Measurements from ENCODE around the gene SLCO2B1. TPM values are rescaled to one million over a fixed set of nuclear protein-coding genes. Genes with fewer than 3 reads are reported as not detected.

SLCO2B1 gene
- total RNA-seq, 2 donors from 2014 or later, result 1.1 to 1.9 TPM

- H3K36me3 Mint-ChIP-seq (ENCODE audit: low read depth), result no peaks in the 10 kb centered on the region
- no peak overlapping the region for H3K27ac Mint-ChIP-seq
- WGBS, 2 experiments (ENCODE audit: insufficient coverage in 1 of 2, insufficient read length in 1 of 2), result 66 to 86% methylated on average over 1 to 2 of the region's 2 CpGs
Observed at GRCh38 chr11:75219869-75220268, 69.0 kb downstream of the SLCO2B1 start.

GRCh38 chr11:75223954-75224643 is 73.2 kb downstream of the SLCO2B1 start:
- 53 to 57% methylated on average over 3 to 5 of the region's 5 CpGs for WGBS, 2 experiments (ENCODE audit: insufficient coverage in 1 of 2, insufficient read length in 1 of 2)
- no peaks in the 10 kb centered on the region for H3K36me3 Mint-ChIP-seq (ENCODE audit: low read depth)
- no peak overlapping the region for H3K27ac Mint-ChIP-seq

More at GRCh38 chr11:75219869-75220268, 69.0 kb downstream of the SLCO2B1 start:
- no peak for DNase-seq
- H3K9ac ChIP-seq (ENCODE audit: extremely low read depth, low read length, poor library complexity, severe bottlenecking), result no peak overlapping the region
- no peaks in the 10 kb centered on the region for H3K4me1 ChIP-seq (ENCODE audit: control insufficient read depth, insufficient read depth, low read length)
- H3K36me3 ChIP-seq (ENCODE audit: control insufficient read depth, insufficient read depth, low read length), result no peaks in the 10 kb centered on the region
- Mint-ChIP-seq H3K4me3 (no peak overlapping the region), H3K9me3 (no peaks in the 10 kb centered on the region), H3K4me1 (no peaks in the 10 kb centered on the region), H3K27me3 (ENCODE audit: insufficient read depth) (peaks cover 39% of the 10 kb centered on the region)
- no peaks in the 10 kb centered on the region for H3K9me3 ChIP-seq (ENCODE audit: control insufficient read depth, low read length)
- H3K4me3 ChIP-seq (ENCODE audit: low read length), result no peak overlapping the region
- no peak overlapping the region for H3K27ac ChIP-seq (ENCODE audit: low read depth, low read length)
- no peak for TF ChIP-seq CTCF (conservative IDR thresholded peaks at IDR 0.05)
- peaks cover 40% of the 10 kb centered on the region for H3K27me3 ChIP-seq (ENCODE audit: control insufficient read depth, insufficient read depth, low read length, poor library complexity, severe bottlenecking)

GRCh38 chr11:75225794-75226193 is 74.9 kb downstream of the SLCO2B1 start:
- Mint-ChIP-seq H3K4me3 (no peak overlapping the region), H3K4me1 (no peaks in the 10 kb centered on the region), H3K36me3 (ENCODE audit: low read depth) (no peaks in the 10 kb centered on the region), H3K27ac (no peak overlapping the region), H3K27me3 (ENCODE audit: insufficient read depth) (peaks cover 11% of the 10 kb centered on the region), H3K9me3 (no peaks in the 10 kb centered on the region)
- Histone ChIP-seq H3K27ac (ENCODE audit: low read depth, low read length) (no peak overlapping the region), H3K27me3 (ENCODE audit: control insufficient read depth, insufficient read depth, low read length, poor library complexity, severe bottlenecking) (peaks cover 8% of the 10 kb centered on the region), H3K36me3 (ENCODE audit: control insufficient read depth, insufficient read depth, low read length) (no peaks in the 10 kb centered on the region), H3K4me3 (ENCODE audit: low read length) (no peak overlapping the region), H3K9me3 (ENCODE audit: control insufficient read depth, low read length) (no peaks in the 10 kb centered on the region), H3K4me1 (ENCODE audit: control insufficient read depth, insufficient read depth, low read length) (no peaks in the 10 kb centered on the region), H3K9ac (ENCODE audit: extremely low read depth, low read length, poor library complexity, severe bottlenecking) (no peak overlapping the region)
- no peak for TF ChIP-seq CTCF (conservative IDR thresholded peaks at IDR 0.05)
- no peak for DNase-seq
- 75 to 80% methylated on average over 1 to 4 of the region's 4 CpGs for WGBS, 2 experiments (ENCODE audit: insufficient coverage in 1 of 2, insufficient read length in 1 of 2)

More at GRCh38 chr11:75223954-75224643, 73.2 kb downstream of the SLCO2B1 start:
- H3K9me3 Mint-ChIP-seq, result no peaks in the 10 kb centered on the region
- TF ChIP-seq CTCF (conservative IDR thresholded peaks at IDR 0.05), result peak; percentile 51
- no peaks in the 10 kb centered on the region for H3K4me1 ChIP-seq (ENCODE audit: control insufficient read depth, insufficient read depth, low read length)
- no peaks in the 10 kb centered on the region for H3K27me3 ChIP-seq (ENCODE audit: control insufficient read depth, insufficient read depth, low read length, poor library complexity, severe bottlenecking)
- no peak overlapping the region for H3K9ac ChIP-seq (ENCODE audit: extremely low read depth, low read length, poor library complexity, severe bottlenecking)
- H3K4me3 Mint-ChIP-seq, result no peak overlapping the region
- H3K27me3 Mint-ChIP-seq (ENCODE audit: insufficient read depth), result peaks cover 4% of the 10 kb centered on the region
- H3K4me3 ChIP-seq (ENCODE audit: low read length), result no peak overlapping the region
- H3K4me1 Mint-ChIP-seq, result no peaks in the 10 kb centered on the region
- no peaks in the 10 kb centered on the region for H3K36me3 ChIP-seq (ENCODE audit: control insufficient read depth, insufficient read depth, low read length)
- peak; percentile 65 for DNase-seq
- H3K9me3 ChIP-seq (ENCODE audit: control insufficient read depth, low read length), result no peaks in the 10 kb centered on the region
- no peak overlapping the region for H3K27ac ChIP-seq (ENCODE audit: low read depth, low read length)
